HL-60/S4 treated with retinoic acid at 250 ng/mL for 4 days and 3 days (cell line): Measurements from ENCODE around the gene C5orf58.

Source experiments
- in situ Hi-C: fragments of 300-500 bp; cut with MboI; formaldehyde crosslinking; loops from 2 replicates; pipeline ENCODE4 v1.7.0; 2022; ENCODE audit warnings: low sequenced_read_pairs

Gene C5orf58

GRCh38 chr5:170252109-170252508 is 19.3 kb downstream of the C5orf58 start:
- in situ Hi-C loops = no loop called here

- in situ Hi-C loops = no loop called here
Measured at GRCh38 chr5:170252720-170253350, 20.1 kb downstream of the C5orf58 start.

- in situ Hi-C loops = no loop called here
Measured at GRCh38 chr5:170254056-170254455, 21.3 kb downstream of the C5orf58 start.

GRCh38 chr5:170256571-170256970 is 23.8 kb downstream of the C5orf58 start:
- in situ Hi-C loops = no loop called here

- in situ Hi-C loops = no loop called here
Measured at GRCh38 chr5:170257370-170257769, 24.6 kb downstream of the C5orf58 start.

GRCh38 chr5:170261528-170262043 is 28.8 kb downstream of the C5orf58 start:
- in situ Hi-C loops = no loop called here

- in situ Hi-C loops = no loop called here
Measured at GRCh38 chr5:170262061-170263045, 29.6 kb downstream of the C5orf58 start.

- in situ Hi-C loops = no loop called here
Measured at GRCh38 chr5:170263906-170264305, 31.1 kb downstream of the C5orf58 start.

GRCh38 chr5:170265522-170265921 is 32.7 kb downstream of the C5orf58 start:
- in situ Hi-C loops = no loop called here

- in situ Hi-C loops = no loop called here
Measured at GRCh38 chr5:170266570-170267381, 34.0 kb downstream of the C5orf58 start.

- in situ Hi-C loops = no loop called here
Measured at GRCh38 chr5:170267431-170268152, 34.8 kb downstream of the C5orf58 start.

- in situ Hi-C loops = no loop called here
Measured at GRCh38 chr5:170268153-170268689, 35.4 kb downstream of the C5orf58 start.

GRCh38 chr5:170268884-170269283 is 36.1 kb downstream of the C5orf58 start:
- in situ Hi-C loops = no loop called here

GRCh38 chr5:170269579-170269978 is 36.8 kb downstream of the C5orf58 start:
- in situ Hi-C loops = no loop called here

- in situ Hi-C loops = no loop called here
Measured at GRCh38 chr5:170270293-170271069, 37.7 kb downstream of the C5orf58 start.

GRCh38 chr5:170273968-170274710 is 41.4 kb downstream of the C5orf58 start:
- in situ Hi-C loops = no loop called here

GRCh38 chr5:170275376-170275994 is 42.7 kb downstream of the C5orf58 start:
- in situ Hi-C loops = loop anchor here (25.0 kb wide), 1 partner anchor 137 kb away; no protein-coding TSS in a partner anchor

GRCh38 chr5:170276140-170276539 is 43.4 kb downstream of the C5orf58 start:
- in situ Hi-C loops = loop anchor here (25.0 kb wide), 1 partner anchor 136 kb away; no protein-coding TSS in a partner anchor
